LHCN-M2 (cell line): Measurements from ENCODE around the gene HUNK. TPM values are rescaled to one million over a fixed set of nuclear protein-coding genes. Genes with fewer than 3 reads are reported as not detected.
"Not testable (repeated sequence)": the region's sequence is repeated elsewhere in the genome, so short reads cannot be mapped to it uniquely, and the experiment has no call there.

Experiments
- DNase-seq: peaks from one replicate; pipeline ENCODE4 v3.0.0-alpha.2; 2012; ENCODE audit warnings: low read depth
- polyA plus RNA-seq: library from polyadenylated mRNA; unstranded; fragments of >200 nt; gene quantifications from one replicate; pipeline ENCODE4 v1.2.1, GENCODE V29; 2012; ENCODE audit warnings: missing spikeins
- total RNA-seq: library from RNA; depleted of rRNA; stranded (reverse); fragments of >200 nt; gene quantifications from 2 replicates; pipeline ENCODE4 v1.2.3, GENCODE V29; 2014; rRNA removed

HUNK gene
- total RNA-seq, result not detected in 2 replicates
- polyA plus RNA-seq, result not detected

DNA sequence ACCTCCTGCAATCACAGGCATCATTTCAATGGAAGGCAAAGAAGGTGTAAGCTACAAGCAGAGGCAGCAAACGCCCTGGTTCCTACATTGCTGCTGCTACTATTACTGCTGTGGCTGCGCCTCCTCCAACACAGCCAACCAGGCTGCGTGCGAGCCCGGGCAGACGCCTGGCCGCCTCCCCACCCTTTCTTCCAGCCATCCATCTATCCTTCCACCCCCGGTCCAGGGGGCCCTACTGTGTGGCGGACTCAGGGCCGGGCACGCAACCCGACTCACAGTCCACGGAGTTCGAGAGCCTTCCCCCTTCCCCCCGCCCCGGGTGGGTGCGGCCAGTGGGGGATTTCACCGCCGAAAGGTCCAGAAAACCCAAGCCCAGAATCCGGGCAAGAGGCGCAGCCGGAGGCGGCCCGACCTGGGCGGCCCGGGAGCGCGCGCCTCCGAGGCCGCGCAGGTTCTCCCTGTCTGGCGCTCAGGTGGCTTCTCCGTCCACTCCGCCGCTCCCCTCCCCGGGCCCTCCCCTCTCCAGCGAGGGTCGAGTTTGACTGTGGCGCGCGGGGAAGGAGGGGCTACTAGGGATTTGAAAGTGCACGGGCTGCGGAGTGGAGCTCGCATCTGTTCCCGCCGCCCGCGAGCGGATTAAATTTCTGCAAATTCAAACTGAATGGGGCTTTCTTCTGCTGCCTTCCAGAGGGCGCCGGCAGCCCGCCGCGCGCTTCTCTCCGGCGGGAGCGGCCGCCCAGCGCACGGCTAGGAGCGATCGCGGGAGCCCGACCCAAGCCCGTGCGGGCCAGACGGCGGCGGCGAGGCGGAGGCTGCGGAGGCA, at the start of gene HUNK:
TSS of gene HUNK (plus strand) at position 569 of the 823 bp plus-strand sequence. CDS start 655 bp downstream, outside the sequence.
- DNase-seq, result no peak

- no peak for DNase-seq
These were observed 42.9 kb upstream of the HUNK start for GRCh38 chr21:31829736-31830472.

DNA sequence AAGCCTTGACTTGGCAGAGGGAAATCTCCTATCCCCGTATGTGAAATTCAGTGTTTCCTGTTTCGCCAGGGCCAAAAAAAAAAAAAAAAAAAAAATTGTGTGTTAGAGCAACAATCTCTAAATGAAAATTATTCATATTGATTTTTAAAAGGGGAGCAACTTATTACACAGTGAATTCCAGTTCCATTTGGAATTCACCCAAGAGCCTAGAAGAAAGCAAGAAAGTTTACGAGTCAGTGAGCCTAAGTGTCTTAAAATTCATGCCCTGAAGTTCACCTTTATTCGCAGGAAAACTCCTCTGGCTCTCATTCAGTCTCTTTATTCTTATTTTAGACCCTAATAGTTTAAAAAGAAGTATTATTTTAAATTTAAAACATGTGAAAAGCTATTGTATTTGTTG, 42.1 kb upstream of the HUNK start:
- DNase-seq, result no peak

- DNase-seq, result no peak
These were observed 35.8 kb upstream of the HUNK start for GRCh38 chr21:31837041-31837440.

GRCh38 chr21:31837618-31838390, 35.0 kb upstream of the HUNK start:
- no peak for DNase-seq

- no peak for DNase-seq
These were observed 34.0 kb upstream of the HUNK start for GRCh38 chr21:31838586-31839355.

GRCh38 chr21:31844206-31844605, 28.6 kb upstream of the HUNK start:
- no peak for DNase-seq

GRCh38 chr21:31845151-31845729, 27.6 kb upstream of the HUNK start:
- DNase-seq, result no peak

GRCh38 chr21:31846690-31847089, 26.1 kb upstream of the HUNK start:
- DNase-seq, result no peak

- DNase-seq, result no peak
These were observed 25.1 kb upstream of the HUNK start for GRCh38 chr21:31847761-31848160.

GRCh38 chr21:31848326-31848985, 24.4 kb upstream of the HUNK start:
- no peak for DNase-seq

- DNase-seq, result no peak
These were observed 21.9 kb upstream of the HUNK start for GRCh38 chr21:31850886-31851285.

DNA sequence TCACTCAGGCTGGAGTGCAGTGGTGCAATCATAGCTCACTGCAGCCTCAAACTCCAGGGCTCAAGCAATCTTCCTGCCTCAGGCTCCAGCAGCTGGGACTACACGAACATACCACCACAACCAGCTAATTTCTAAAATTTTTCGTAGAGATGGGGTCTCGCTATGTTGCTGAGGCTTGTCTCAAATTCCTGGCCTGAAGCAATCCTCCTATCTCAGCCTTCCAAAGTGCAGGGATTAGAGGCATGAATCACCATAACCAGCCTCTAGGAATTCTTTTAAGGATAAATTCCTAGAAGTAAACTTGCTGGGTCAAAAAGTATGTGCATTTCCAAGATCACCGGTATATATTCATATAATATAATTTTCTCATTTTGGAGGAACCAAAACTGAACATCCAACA, 17.6 kb upstream of the HUNK start:
- DNase-seq, result no peak

DNA sequence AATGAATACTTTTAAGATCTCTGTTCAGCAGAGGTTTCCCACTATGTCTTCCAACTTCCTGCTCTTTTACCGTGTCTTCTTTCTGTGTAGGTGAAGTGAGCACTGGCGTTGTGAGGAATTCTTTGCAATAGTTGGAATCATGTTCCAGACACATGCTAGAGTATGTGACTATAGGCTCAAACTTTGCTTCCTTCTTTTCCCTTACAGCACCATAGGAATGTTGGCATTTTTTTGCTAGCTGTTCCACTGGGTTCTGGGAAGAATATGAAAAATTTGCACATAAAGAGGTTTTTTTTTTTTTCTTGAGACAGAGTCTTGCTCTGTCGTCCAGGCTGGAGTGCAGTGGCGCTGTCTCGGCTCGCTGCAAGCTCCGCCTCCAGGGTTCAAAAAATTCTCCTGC, 15.7 kb upstream of the HUNK start:
- no peak for DNase-seq

DNA sequence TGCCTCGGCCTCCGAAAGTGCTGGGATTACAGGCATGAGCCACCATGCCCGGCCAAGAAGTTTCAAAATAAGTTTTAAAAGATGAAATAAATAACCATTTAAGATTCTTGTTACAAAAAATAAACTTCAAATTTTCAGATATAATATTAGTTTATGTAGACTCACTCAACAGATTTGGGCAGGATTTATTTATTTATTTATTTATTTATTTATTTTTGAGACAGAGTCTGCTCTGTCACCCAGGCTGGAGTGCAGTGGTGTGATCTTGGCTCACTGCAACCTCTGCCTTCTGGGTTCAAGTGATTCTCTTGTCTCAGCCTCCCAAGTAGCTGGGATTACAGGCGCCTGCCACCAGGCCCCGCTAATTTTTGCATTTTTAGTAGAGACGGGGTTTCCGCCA, 15.2 kb upstream of the HUNK start:
- DNase-seq, result not testable (repeated sequence)

DNA sequence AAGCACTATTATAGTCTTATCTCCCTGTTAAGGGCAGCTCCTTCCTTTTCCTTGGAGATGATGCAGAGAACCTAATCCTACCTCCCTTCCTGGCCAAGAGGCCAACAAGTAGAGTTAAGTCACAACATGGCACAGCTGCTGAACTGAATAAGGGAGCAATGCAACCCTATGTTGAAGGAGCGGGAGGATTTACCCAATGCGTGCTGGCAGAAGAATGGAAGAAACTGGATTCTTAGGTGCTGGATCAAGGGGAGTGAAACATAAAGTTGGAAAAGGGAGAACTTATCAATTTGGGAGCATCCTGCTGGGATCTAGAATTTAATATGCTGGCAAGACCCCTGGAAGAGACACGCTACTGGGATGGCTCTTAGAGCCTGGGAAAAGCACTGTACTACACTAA, 12.0 kb upstream of the HUNK start:
- no peak for DNase-seq

- DNase-seq, result no peak
These were observed 10.7 kb upstream of the HUNK start for GRCh38 chr21:31862078-31862477.

GRCh38 chr21:31865429-31865970, 7.3 kb upstream of the HUNK start:
- DNase-seq, result no peak

GRCh38 chr21:31866077-31866511, 6.7 kb upstream of the HUNK start:
- peak; percentile 35 for DNase-seq

DNA sequence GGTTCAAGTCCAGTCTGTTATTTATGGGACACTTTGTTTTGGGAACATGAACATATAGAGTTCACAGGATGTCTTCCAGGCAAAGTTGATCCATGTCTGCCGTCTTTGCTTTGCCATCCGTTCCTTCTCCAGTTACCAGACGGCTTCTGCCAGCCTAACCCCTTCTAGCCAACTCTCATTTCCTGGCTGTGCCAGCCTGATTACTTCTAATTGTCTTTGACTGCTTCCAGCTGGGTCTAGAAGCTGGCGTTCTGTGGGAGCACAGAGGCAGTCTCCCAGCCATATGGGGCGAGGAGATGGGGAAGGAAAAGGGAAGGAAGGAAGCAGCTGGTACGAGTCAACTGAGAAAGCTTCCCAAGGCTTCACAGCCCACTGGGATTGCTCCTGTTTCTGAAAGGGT, 3.1 kb upstream of the HUNK start:
- DNase-seq, result no peak
